ENCODE data around the gene KCNJ15.

The KCNJ15 gene

DNA sequence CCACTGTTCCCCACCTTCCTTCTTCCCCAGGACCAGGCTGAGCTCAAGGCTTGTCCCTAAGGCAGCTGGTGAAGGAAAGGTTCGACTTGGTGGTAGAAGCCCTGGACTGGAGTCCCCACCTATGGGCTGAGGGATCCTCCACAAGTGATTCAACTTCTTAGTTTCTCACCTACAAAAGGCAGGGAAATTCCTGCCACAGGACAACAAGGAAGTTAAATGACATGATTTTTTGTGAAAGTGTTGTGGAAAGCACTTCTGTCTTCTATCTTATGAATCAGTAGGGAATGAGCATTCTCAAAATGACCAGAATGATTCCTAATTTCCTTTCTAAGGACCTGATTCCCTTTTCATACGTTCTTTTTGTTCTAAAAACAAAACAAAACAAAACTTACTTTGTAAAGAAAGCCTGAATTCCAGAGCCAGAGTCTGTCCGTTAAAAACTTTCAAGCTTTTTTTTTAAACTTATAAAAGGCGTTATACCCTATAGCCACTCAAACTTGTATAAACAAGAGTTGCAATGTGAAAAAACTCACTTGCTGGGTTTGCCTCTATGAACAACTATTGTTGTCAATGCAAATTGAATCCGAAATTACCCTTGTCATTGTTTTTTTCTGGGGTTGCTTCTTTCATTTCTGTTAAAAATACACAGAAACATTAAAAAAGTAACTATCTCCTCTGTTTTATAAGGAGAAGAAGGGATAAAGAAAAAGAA, 12.2 kb downstream of the KCNJ15 start:
- no peak for DNase-seq (ENCODE audit: low read depth)

DNA sequence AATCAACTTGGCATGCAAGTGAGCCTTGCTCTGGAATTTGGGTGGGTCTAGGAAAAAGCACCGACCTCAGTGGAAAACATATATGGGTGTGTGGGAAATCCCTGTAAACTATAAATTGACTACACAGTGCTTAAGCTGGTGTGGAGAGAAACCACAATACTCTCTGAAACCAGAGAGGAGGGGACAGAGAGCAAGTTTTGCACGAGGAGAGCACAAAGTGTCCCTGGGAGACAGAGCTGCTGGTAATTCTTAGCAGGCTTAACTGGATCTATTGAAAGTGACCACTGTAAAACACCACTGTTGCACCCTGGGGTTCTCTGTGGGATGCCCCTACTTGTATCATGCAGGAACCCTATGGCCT, 12.8 kb downstream of the KCNJ15 start:
- DNase-seq (ENCODE audit: low read depth), result no peak

DNA sequence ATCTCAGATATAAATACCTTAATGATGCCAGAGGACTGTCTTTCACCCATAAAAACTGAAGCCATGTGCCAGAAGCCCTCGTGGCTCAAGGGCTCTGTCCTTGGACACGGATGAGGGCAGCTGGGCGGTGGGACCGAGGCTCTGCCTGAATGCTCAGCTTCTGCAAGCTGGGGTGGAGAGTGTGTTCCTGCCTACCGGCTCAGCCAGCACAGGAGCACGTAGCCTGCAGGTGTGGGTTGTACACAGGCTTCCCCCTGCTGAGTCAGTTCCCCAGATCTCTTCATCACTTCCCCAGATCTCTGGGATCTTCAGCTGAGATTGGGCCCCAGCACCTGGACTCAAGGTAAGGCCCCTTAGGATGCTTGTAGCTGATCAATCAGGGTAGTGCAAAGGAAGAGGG, 15.4 kb downstream of the KCNJ15 start:
- no peak for DNase-seq (ENCODE audit: low read depth)

DNA sequence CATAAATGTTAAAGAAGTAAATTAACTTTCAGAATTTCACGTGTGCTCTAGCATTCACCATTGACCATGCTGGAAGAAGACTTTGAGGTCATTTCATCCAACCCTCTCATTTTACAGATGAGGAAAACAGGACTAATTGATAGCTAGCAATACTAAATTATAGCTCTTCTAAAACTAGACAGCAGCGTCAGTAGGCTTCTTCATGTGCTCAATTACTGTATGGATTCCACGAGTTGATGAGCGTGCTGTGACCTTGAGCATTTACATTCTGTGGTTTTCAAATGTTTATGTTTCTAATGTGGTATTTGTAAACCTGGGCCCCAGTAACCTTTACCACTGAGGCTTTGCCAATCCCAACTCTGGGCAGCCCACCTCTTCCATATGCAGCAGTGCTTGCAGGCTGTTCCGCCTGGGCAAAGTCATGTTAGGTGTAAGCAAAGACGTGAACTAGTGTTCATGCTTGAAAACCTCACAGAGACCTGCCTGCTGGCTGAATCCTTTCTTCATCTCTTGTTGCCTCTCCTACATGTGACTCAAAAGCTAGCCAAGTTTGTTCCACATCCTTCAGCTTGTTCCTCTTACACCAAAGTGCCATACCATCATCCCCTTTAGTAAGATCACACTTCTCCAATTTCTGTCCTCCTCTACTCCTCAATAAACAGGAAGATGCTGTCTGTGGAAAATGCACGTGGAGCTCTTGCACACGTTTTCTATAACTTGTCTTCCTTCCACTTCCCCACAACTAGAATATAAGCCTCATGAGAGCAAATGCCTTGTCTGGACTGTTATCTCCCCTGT, 17.2 kb downstream of the KCNJ15 start:
- no peak for DNase-seq (ENCODE audit: low read depth)

DNA sequence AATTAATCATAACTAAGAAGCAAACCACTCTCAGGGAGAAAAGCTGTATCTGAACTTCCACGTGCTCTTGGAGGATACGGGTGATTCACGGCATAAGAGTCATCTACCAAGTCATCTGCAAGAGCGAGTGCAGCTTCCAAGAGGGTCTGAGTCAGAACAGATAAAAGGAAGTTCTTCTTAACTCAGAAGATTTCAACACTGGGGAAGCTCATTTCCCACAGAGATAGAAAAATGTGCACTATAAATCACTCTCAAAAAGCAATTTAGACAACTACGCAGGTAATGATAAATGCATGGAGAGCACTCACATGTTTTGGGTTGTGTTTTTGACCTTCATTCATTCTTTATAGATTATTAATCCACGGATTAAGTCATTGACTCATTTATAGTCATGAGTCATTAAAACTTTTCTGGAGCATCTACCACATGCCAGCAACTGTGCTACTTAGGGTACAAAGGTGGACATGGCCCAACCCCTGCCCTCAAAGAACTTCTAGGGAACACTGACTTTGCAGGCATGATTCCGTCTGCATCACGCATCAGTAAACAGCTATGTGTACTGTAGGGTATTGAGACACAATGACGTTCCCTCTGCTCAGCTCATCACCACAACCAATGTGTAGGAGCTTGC, 20.8 kb downstream of the KCNJ15 start:
- no peak for DNase-seq (ENCODE audit: low read depth)

DNA sequence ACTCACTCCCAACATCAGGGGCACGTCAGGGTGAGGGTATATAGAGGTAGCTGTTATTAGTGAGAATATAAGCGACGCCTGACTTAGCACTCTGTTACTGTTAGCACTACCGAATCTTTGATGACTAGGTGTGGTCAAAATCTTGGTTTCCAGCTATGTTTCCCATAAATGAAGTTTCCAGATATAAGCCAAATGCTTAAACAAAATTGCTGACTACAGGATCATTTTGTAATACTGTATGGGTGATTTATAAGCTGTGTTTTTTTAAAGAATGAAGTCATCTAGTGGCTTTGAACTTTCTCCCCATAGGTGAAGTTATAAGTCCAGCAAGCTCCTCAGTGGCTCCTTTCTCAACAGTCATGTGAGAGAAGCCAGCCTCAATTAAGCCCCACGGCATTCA, 23.7 kb downstream of the KCNJ15 start:
- DNase-seq (ENCODE audit: low read depth), result no peak

DNA sequence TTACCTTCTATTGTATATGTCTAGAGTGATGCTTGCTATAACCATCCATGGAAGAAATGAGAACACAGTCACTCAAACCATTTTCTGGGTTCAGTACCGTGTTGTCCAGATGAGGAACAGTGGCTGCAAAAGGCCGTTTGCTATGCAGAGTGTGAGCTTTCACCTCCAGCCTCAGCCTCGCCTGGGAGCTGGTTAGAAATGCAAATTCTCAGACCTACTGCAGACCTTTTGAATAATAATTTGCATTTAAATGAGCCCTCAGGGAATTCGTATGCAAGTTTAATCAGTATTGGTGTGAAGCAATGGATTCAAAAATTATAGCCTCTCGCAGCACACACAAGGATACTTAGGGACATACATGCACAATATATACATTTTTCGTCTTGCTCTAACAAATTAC, 24.1 kb downstream of the KCNJ15 start:
- DNase-seq (ENCODE audit: low read depth), result no peak

DNA sequence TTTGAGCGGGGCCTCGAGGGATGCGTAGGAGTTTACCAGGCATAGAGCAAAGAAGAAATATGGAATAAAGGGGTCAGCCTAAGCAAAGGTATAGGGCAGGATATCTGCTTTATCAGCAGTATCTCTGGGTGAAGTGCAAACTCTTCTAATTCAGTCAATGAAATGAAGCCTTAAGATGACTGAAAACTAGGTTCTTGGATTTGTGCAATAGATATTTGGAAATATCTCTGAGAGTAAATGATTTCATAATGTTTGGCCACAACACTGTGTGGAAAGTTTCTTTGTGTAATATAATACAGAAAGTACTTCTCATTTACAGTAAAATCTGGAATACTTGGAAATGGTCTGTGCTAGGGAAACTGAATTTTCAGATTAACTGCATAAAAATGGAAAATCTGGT, 26.1 kb downstream of the KCNJ15 start:
- no peak for DNase-seq (ENCODE audit: low read depth)

DNA sequence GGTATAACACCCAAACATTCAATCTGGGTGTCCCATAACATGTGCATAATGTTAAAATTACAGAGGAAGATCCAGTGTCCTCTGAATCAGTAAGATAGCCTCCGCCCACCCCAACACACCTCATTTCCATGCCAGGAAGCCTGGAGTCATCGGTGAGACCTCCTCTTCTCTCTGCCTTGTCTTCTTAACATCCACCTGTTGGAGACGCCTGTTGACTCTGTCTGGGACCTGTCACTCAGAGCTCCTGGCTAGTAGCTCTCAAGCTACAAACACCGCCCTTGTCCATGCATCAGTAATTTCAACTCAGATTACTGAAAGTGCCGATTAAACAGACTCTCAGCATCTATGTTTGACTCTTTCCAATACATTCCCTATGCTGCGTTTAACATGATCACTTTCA, 27.4 kb downstream of the KCNJ15 start:
- no peak for DNase-seq (ENCODE audit: low read depth)

DNA sequence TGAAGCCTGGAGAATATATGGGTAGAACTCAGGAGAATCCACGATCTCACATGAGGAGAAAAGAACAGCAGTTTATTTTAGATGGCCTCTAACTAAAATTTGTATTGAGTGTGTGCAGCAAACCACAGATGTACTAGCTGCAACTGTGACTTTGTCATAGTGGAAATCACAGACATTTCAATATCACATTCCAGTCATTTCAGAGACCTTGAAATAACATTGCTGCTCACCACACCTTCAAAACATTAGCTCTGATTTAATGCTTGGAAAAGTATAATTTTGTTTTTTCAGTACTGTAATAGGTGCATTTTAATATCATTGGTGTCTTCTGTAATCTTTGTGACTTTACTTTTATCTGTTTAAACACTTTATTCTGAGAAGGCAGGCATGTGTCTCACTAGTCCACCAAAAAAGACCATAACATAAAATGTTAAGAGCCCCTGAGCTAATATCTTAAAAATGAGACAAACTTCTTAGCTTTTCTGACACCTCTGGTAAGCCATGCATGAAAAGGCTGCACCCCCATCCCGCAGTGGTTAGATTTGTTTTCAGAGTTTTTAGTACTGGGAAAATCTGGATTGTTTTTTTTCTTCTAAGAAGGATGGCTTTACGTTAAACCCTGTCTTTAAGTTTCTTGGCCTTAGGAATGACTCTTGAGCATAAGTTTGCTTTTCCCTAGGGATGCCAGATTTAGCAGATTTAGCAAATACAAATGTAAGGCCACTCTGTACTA, 30.1 kb downstream of the KCNJ15 start:
- DNase-seq (ENCODE audit: low read depth), result no peak

DNA sequence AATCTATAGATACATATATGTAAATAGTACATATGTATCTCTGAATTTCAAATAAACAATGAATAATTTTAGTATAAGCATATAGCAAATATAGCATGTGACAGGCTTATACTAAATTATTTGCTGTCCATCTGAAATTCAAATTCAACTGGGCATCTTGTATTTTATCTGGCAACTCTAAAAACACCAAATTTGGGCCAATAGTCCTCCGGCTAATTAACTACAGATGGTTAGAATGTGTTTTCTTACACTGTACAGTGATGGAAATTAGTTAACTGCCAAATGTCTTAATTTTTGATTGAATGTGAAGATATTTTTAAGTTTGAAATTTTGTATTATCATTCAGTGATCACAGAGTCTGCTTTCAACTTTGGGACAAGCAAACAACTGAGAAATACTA, 30.7 kb downstream of the KCNJ15 start:
- no peak for DNase-seq (ENCODE audit: low read depth)

DNA sequence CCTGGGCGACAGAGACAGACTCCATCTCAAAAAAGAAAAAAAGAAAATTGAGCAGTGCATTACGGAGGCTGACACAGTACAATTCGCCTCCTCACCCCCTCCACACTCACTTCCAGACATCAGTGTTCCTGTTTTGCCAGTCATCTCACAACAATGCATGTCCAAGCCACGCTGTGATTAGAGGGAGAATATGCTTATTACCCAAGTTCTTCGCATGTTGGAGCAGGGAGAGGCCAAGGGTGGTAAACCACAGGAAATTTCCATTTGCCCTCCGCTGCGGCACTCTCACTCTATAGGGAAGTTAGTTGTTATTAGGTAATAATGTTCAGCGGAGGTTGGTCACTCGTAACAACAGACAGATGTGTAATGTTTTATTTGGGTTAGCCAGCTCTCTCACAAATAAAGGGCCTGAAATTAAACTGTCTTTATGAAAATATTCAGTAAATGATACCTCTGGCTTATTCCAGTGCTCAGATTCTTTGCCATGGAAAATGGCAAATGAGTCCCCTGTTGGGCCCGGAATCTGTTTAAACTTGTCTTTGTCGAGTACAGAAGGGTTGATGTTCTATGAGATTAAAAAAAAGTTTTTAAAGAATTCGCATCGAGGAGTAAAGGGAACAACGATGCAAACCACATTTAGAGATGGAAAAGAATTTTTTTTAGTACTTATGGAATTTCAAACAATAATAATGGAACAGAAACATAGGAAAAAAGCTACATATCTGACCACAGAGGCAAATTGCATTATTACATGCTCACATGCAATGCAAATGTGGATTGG, 33.1 kb downstream of the KCNJ15 start:
- DNase-seq (ENCODE audit: low read depth), result no peak

DNA sequence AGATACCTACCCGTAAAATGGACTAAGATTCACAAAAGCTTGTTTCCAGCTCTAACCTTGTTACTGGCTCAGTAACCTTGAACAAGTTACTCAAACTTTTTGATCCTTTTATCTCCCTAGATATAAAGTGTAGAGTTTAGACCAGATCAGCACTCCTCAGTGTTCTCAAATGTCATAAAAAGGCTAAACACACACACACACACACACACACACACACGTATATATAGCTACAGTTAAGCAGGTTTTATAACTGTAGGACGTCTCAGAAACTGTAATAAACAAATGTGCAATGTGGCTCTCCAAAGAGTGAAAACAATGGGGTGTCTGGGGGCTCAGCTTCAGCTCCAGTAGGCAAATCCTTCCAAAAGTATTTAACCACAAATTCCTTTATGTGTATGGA, 34.0 kb downstream of the KCNJ15 start:
- no peak for DNase-seq (ENCODE audit: low read depth)

DNA sequence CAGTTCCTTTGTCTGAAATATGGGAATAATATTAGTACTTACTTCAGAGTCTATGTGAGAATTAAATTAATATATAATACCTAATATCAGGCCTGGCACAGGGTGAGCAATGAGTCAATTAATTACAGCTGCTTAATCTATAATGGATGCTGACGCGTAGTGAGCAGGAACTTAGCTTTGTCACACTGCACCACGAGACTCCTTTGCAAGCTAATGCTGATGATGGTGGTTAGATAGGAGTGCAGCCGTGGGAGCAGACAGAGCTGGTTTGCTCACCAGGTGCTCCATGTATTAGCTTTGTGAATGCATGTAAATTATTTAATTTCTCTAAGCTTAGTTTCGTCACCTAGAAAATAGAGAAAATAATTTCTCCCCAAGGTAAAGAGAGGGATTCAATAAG, 35.1 kb downstream of the KCNJ15 start:
- DNase-seq (ENCODE audit: low read depth), result no peak

DNA sequence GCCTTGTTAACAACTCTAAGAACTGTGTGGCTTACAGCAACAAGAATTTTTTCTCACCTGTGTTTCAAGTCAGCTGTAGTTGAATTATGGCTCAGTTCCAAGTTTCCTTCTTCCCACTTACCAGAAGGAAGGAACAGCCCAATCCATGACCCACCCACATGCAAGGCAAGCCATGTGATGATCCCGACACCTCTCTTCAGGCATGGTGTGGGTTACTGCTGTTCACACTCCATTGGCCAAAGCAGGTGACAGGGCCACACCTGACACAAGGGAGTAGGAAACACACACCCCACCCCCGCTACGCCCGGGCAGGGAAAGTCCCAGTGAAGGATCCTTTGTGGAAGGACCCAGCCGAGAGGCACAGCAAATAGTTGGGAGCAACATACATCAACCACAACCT, 36.3 kb downstream of the KCNJ15 start:
- DNase-seq (ENCODE audit: low read depth), result no peak

DNA sequence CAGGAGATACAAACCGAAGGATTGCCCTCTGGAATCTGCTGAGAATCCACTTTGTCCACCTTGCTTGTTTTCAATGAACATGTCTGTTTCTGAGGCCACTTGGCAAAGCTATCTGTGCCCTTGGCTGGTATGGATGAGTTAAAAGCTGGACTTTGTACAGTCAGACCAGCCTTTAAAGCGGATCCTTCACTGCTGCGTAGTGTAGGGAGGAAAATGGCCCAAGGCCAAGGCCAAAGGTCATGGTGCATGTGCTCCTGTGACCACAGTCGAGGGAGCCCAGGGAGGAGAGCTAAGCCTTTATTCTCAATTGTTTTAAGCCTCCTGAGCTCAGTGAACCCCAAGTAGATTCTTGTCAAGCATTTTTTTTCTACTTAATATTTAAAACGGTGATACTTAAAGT, 37.0 kb downstream of the KCNJ15 start:
- no peak for DNase-seq (ENCODE audit: low read depth)

DNA sequence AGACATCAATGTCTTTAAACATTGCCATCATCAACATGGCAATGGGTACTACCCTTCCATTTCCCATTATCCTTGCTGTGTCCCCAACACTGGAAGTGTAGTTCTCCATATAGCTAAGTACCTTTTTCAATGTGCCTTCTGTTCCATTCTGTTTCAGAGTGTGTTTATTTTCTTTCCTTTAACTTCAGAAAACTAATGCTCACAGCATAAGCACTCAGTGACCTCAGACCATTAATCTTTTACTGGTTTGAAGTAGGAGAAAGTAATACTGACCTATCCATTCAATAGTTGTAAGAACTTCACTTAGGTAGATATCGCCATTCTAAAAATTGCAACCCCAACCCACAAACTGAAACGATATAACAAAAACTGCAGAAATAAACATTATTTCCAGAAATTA, 37.8 kb downstream of the KCNJ15 start:
- no peak for DNase-seq (ENCODE audit: low read depth)

DNA sequence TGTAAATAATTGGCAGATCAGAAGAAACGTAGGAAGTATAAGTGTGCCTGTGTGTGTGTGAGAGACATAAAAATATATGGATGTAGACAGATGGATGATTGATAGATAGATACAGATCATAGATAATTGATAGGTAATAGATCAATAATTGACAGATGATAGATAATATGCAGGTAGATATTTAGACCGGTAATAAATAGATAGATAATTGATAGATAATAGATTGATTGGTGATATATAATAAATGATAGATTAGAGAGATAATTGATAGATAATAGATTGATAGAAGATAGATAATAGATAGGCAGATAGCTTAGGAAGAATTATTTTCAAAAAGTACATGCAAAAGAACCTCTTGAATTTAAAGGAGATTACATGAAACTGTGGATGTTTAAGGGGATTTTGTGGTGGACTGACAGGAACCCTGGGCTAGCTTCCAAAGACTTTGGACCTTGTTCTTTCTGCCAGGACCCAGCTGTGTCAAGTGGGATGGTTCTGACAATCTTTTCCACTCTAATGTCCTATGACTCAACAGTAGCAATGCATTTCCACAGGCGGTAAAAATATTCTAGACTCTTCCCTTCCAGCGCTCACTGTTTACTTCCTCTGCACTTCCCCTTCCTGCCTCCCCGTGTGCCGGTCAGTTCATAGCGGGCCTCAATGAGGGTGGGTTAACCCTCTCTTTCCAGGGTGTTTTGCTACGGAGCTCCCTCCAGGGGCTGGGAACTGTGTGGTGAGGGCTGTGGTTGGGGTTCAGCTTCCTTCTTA, 39.4 kb downstream of the KCNJ15 start:
- DNase-seq (ENCODE audit: low read depth), result no peak

DNA sequence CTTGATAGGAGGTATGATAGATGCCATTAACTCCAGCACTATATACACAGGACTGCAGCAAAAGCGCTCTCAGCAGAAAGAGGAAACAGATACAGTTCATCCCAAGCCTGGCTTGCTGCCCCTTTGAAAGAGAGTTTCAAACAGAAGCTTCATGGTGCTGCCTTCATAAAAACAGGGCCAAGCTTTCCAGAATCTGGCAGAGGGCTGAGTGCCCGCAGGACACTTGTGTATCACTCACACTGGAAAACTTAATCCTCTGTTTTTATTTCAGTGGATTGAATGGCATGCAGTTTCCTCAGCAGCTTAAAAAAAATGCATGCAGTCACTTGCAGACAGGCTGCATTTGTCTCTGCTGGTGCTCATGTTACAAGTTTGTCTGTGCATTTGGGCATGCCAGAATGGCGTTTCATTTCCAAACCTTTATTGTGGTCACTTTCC, 40.4 kb downstream of the KCNJ15 start:
- no peak for DNase-seq (ENCODE audit: low read depth)

DNA sequence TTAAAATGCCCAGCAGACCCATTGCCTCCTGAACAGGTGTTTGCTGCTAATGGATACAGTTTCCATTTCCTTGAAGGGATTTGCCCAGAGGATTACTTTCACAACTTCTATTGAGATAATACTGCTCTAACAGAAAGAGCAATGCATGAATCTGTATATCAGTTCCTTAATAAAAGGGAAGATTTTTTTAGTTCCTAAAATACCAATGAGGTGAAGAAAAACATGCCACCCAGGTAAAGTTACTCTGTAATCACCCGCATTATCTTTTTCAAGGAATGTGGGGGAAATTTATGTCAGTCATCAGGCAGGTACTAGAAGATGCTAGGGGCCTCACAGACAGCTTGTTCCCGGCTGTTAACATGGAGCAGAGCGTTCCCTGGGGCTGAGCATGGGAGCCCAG, 41.1 kb downstream of the KCNJ15 start:
- no peak for DNase-seq (ENCODE audit: low read depth)

DNA sequence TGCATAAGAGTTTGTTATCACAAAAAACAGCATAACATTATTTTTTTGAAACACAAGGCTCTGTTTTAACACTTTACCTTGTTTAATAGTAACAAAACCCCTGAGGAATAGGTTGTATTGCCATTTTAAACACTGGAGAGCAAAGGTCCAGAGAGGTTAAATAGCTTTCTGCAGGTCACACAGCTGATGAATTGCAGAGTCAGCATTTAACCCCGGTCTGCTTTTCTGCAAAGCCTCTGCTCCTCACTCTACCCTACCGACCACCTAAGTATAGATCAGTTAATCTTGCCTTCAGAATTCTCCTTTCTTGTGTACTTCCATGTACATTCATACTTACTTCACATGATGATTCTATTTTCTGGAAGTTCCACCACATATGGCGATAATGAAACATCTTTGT, 42.0 kb downstream of the KCNJ15 start:
- no peak for DNase-seq (ENCODE audit: low read depth)
